ENCODE measurements around the gene DHRS7B. TPM values are rescaled to one million over a fixed set of nuclear protein-coding genes. Genes with fewer than 3 reads are reported as not detected.
"Not testable (repeated sequence)": the region's sequence is repeated elsewhere in the genome, so short reads cannot be mapped to it uniquely, and the experiment has no call there.

Gene DHRS7B
- total and polyA plus RNA-seq, 4 donors: 14.3 to 21.9 (median 18.7) TPM

DNA sequence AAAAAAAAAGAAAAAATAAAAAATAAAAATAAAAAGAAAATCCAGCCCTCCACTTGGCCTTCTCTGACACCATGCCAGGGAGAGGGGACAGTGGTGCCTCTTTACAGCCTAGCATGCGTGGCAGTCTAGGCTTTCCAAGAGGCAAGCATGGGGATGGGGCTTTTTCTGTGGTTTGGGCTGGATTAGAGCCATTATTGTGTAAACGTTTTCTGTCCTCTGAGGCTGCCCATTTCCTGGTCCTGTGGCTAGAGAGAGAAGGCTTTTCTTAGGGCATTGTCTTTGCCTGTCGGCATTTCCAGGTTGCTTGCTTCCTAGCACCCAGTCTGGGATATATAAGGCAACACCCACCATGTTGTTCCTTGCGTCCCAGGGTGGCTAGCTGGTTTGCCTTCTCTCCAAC is 2.7 kb upstream of the DHRS7B start:
- Histone ChIP-seq H3K27ac (ENCODE audit: low read depth in 1 of 2, low read length in 2 of 2) (no peak overlapping the region), H3K9me3 (ENCODE audit: control insufficient read depth in 4 of 4, low read length in 3 of 4) (no peaks in the 10 kb centered on the region)

DNA sequence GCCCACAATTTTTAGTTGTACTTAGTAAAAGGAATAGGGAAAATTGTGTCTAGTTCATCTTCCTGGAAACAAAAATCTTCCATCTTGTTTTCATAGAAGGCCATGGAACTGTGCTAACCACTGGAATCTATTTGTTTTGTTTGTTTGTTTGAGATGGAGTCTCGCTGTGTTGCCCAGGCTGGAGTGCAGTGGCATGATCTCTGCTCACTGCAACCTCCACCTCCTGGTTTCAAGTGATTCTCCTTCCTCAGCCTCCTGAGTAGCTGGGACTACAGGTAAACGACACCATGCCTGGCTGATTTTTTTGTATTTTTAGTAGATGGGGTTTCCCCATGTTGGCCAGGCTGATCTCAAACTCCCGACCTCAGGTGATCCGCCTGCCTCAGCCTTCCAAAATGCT is 2.2 kb upstream of the DHRS7B start:
- not testable (repeated sequence) for H3K9me3 ChIP-seq (ENCODE audit: control insufficient read depth in 4 of 4, low read length in 3 of 4); H3K9ac ChIP-seq (ENCODE audit: low read depth in 1 of 2, low read length in 2 of 2); H3K27me3 ChIP-seq (ENCODE audit: control insufficient read depth in 4 of 4, insufficient read depth in 4 of 4, low read length in 3 of 4); H3K36me3 ChIP-seq (ENCODE audit: control insufficient read depth in 4 of 4, insufficient read depth in 3 of 4, low read depth in 1 of 4, low read length in 3 of 4); H3K4me3 ChIP-seq (ENCODE audit: low read depth in 1 of 3, low read length in 3 of 3); DNase-seq (ENCODE audit: low spot score); H3K27ac ChIP-seq (ENCODE audit: low read depth in 1 of 2, low read length in 2 of 2)
- WGBS: 86% methylated on average over 4 of the region's 4 CpGs
- peaks cover 0 to 21% (median 15%) of the 10 kb centered on the region in 4 donors for H3K4me1 ChIP-seq (ENCODE audit: control insufficient read depth in 4 of 4, insufficient read depth in 4 of 4, low read length in 3 of 4)

More for the DNA sequence above, 2.7 kb upstream of the DHRS7B start:
- Histone ChIP-seq H3K27me3 (ENCODE audit: control insufficient read depth in 4 of 4, insufficient read depth in 4 of 4, low read length in 3 of 4) (no peaks in the 10 kb centered on the region), H3K36me3 (ENCODE audit: control insufficient read depth in 4 of 4, insufficient read depth in 3 of 4, low read depth in 1 of 4, low read length in 3 of 4) (no peaks in the 10 kb centered on the region), H3K4me1 (ENCODE audit: control insufficient read depth in 4 of 4, insufficient read depth in 4 of 4, low read length in 3 of 4) (peaks cover 0 to 19% (median 16%) of the 10 kb centered on the region in 4 donors), H3K9ac (ENCODE audit: low read depth in 1 of 2, low read length in 2 of 2) (no peak overlapping the region), H3K4me3 (ENCODE audit: low read depth in 1 of 3, low read length in 3 of 3) (no peak overlapping the region)
- no peak for DNase-seq (ENCODE audit: low spot score)
- TF ChIP-seq YY1 (IDR thresholded peaks at IDR 0.05): no peak
- TF ChIP-seq TAF1 (conservative IDR thresholded peaks at IDR 0.05): no peak
- TF ChIP-seq, protein P1, sequence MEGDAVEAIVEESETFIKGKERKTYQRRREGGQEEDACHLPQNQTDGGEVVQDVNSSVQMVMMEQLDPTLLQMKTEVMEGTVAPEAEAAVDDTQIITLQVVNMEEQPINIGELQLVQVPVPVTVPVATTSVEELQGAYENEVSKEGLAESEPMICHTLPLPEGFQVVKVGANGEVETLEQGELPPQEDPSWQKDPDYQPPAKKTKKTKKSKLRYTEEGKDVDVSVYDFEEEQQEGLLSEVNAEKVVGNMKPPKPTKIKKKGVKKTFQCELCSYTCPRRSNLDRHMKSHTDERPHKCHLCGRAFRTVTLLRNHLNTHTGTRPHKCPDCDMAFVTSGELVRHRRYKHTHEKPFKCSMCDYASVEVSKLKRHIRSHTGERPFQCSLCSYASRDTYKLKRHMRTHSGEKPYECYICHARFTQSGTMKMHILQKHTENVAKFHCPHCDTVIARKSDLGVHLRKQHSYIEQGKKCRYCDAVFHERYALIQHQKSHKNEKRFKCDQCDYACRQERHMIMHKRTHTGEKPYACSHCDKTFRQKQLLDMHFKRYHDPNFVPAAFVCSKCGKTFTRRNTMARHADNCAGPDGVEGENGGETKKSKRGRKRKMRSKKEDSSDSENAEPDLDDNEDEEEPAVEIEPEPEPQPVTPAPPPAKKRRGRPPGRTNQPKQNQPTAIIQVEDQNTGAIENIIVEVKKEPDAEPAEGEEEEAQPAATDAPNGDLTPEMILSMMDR (IDR thresholded peaks at IDR 0.05; ENCODE audit: low read depth, low read length, missing input control): no peak
- TF ChIP-seq MAX (IDR thresholded peaks at IDR 0.05): no peak
- no peak for TF ChIP-seq EGR1 (IDR thresholded peaks at IDR 0.05; ENCODE audit: low read depth in 2 of 2)
- TF ChIP-seq FOXA1 (IDR thresholded peaks at IDR 0.05): no peak
- no peak for TF ChIP-seq ZBTB33 (IDR thresholded peaks at IDR 0.05)
- TF ChIP-seq, protein P2, sequence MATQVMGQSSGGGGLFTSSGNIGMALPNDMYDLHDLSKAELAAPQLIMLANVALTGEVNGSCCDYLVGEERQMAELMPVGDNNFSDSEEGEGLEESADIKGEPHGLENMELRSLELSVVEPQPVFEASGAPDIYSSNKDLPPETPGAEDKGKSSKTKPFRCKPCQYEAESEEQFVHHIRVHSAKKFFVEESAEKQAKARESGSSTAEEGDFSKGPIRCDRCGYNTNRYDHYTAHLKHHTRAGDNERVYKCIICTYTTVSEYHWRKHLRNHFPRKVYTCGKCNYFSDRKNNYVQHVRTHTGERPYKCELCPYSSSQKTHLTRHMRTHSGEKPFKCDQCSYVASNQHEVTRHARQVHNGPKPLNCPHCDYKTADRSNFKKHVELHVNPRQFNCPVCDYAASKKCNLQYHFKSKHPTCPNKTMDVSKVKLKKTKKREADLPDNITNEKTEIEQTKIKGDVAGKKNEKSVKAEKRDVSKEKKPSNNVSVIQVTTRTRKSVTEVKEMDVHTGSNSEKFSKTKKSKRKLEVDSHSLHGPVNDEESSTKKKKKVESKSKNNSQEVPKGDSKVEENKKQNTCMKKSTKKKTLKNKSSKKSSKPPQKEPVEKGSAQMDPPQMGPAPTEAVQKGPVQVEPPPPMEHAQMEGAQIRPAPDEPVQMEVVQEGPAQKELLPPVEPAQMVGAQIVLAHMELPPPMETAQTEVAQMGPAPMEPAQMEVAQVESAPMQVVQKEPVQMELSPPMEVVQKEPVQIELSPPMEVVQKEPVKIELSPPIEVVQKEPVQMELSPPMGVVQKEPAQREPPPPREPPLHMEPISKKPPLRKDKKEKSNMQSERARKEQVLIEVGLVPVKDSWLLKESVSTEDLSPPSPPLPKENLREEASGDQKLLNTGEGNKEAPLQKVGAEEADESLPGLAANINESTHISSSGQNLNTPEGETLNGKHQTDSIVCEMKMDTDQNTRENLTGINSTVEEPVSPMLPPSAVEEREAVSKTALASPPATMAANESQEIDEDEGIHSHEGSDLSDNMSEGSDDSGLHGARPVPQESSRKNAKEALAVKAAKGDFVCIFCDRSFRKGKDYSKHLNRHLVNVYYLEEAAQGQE (IDR thresholded peaks at IDR 0.05): no peak
- no peak for TF ChIP-seq JUND (IDR thresholded peaks at IDR 0.05)
- TF ChIP-seq, protein P3, sequence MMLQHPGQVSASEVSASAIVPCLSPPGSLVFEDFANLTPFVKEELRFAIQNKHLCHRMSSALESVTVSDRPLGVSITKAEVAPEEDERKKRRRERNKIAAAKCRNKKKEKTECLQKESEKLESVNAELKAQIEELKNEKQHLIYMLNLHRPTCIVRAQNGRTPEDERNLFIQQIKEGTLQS (IDR thresholded peaks at IDR 0.05): no peak
- TF ChIP-seq HNF4G (IDR thresholded peaks at IDR 0.05): no peak
- TF ChIP-seq NR2F2 (IDR thresholded peaks at IDR 0.05): no peak
- TF ChIP-seq GABPA (IDR thresholded peaks at IDR 0.05 in 1 of 2, conservative IDR thresholded peaks at IDR 0.05 in 1 of 2): no peak
- TF ChIP-seq RAD21 (IDR thresholded peaks at IDR 0.05): no peak
- no peak for TF ChIP-seq FOXA2 (IDR thresholded peaks at IDR 0.05)
- TF ChIP-seq RXRA (IDR thresholded peaks at IDR 0.05): no peak
- TF ChIP-seq SP1 (IDR thresholded peaks at IDR 0.05): no peak
- no peak for TF ChIP-seq HNF4A (conservative IDR thresholded peaks at IDR 0.05)
- 56% methylated on average over 4 of the region's 4 CpGs for WGBS

Measured in liver (tissue), 9 donors.